Ovary (tissue), 3 donors: Measurements from ENCODE around the gene OR10H1.

Source experiments
- CTCF ChIP-seq, 3 donors: fragments of 450-650 bp in 2 of 3; fragments of 200-600 bp in 1 of 3; IDR thresholded peaks; one replicate each; pipeline versions ENCODE4 v1.5.1 to v1.8.0; 2016 to 2022; ENCODE audit warnings: antibody characterized with exemption in 3 of 3, mild to moderate bottlenecking in 1 of 3
- EP300 ChIP-seq: sonication (generic); formaldehyde crosslinking; IDR thresholded peaks from one replicate; pipeline ENCODE4 v1.6.1; 2017; ENCODE audit warnings: antibody characterized with exemption
- POLR2A ChIP-seq: fragments of 450-650 bp; IDR thresholded peaks from one replicate; pipeline ENCODE4 v1.6.1; 2017; ENCODE audit warnings: antibody characterized with exemption, mild to moderate bottlenecking, moderate library complexity
- donor health status: DM: no; HTN: no; CAD: no.

- TF ChIP-seq POLR2A (no peak), CTCF (IDR thresholded peaks at IDR 0.05) (no peak), EP300 (no peak)
Observed at GRCh38 chr19:15769586-15769985, 45.9 kb downstream of the OR10H1 start.
